Ectodermal cell (in vitro differentiated cells): Measurements from ENCODE around the gene SCGB1A1.

Experiments
- H3K27ac ChIP-seq: 2 replicates; pipeline ENCODE4 v1.7.0; 2013; ENCODE audit warnings: mild to moderate bottlenecking, low read depth, low read length; ENCODE audit not compliant: insufficient read depth, poor library complexity, severe bottlenecking
- H3K27me3 ChIP-seq: 2 replicates; pipeline ENCODE4 v1.7.0; 2013; ENCODE audit warnings: mild to moderate bottlenecking, low read length; ENCODE audit not compliant: insufficient read depth, control insufficient read depth, poor library complexity, severe bottlenecking
- H3K36me3 ChIP-seq: one replicate; pipeline ENCODE4 v1.7.0; 2013; ENCODE audit warnings: low read length; ENCODE audit not compliant: control insufficient read depth, insufficient read depth
- H3K4me1 ChIP-seq: one replicate; pipeline ENCODE4 v1.7.0; 2013; ENCODE audit warnings: low read length; ENCODE audit not compliant: control insufficient read depth, insufficient read depth
- H3K4me3 ChIP-seq: 2 replicates; pipeline ENCODE4 v1.7.0; 2013; ENCODE audit warnings: low read depth, low read length, control low read depth; ENCODE audit not compliant: insufficient read depth
- H3K9me3 ChIP-seq: 2 replicates; pipeline ENCODE4 v1.7.0; 2013; ENCODE audit warnings: mild to moderate bottlenecking, low read length, moderate library complexity; ENCODE audit not compliant: control insufficient read depth
- WGBS, 2 experiments: methylation state at CpG; one replicate each; pipeline ENCODE4 v1.1.7; 2013; ENCODE audit warnings: missing lambda C conversion rate in 2 of 2; 5-methylcytosine and 5-hydroxymethylcytosine counted together

SCGB1A1 gene

GRCh38 chr11:62398011-62398994, 20.5 kb upstream of the SCGB1A1 start:
- Histone ChIP-seq H3K9me3 (no peaks in the 10 kb centered on the region), H3K27me3 (no peaks in the 10 kb centered on the region), H3K27ac (no peak overlapping the region), H3K36me3 (no peaks in the 10 kb centered on the region), H3K4me1 (peaks cover 24% of the 10 kb centered on the region), H3K4me3 (no peak overlapping the region)
- 67 to 69% methylated on average over 22 of the region's 22 CpGs for WGBS, 2 experiments

GRCh38 chr11:62399172-62399877, 19.5 kb upstream of the SCGB1A1 start:
- no peak overlapping the region for H3K4me3 ChIP-seq
- peaks cover 24% of the 10 kb centered on the region for H3K4me1 ChIP-seq
- no peak overlapping the region for H3K27ac ChIP-seq
- 82 to 84% methylated on average over 10 of the region's 10 CpGs for WGBS, 2 experiments
- H3K9me3 ChIP-seq: no peaks in the 10 kb centered on the region
- no peaks in the 10 kb centered on the region for H3K27me3 ChIP-seq
- no peaks in the 10 kb centered on the region for H3K36me3 ChIP-seq

GRCh38 chr11:62399878-62400266, 19.0 kb upstream of the SCGB1A1 start:
- Histone ChIP-seq H3K4me1 (peaks cover 24% of the 10 kb centered on the region), H3K9me3 (no peaks in the 10 kb centered on the region), H3K27ac (no peak overlapping the region), H3K36me3 (no peaks in the 10 kb centered on the region), H3K27me3 (no peaks in the 10 kb centered on the region), H3K4me3 (no peak overlapping the region)
- 75 to 78% methylated on average over 7 of the region's 7 CpGs for WGBS, 2 experiments

GRCh38 chr11:62400281-62400680, 18.6 kb upstream of the SCGB1A1 start:
- Histone ChIP-seq H3K4me3 (no peak overlapping the region), H3K4me1 (peaks cover 22% of the 10 kb centered on the region), H3K27ac (no peak overlapping the region), H3K27me3 (no peaks in the 10 kb centered on the region), H3K36me3 (no peaks in the 10 kb centered on the region), H3K9me3 (no peaks in the 10 kb centered on the region)
- 93 to 97% methylated on average over 6 of the region's 6 CpGs for whole genome bisulfite sequencing, 2 experiments

GRCh38 chr11:62400760-62401159, 18.1 kb upstream of the SCGB1A1 start:
- H3K27me3 ChIP-seq: no peaks in the 10 kb centered on the region
- H3K4me3 ChIP-seq: no peak overlapping the region
- no peaks in the 10 kb centered on the region for H3K9me3 ChIP-seq
- WGBS, 2 experiments: 87 to 90% methylated on average over 9 of the region's 9 CpGs
- no peak overlapping the region for H3K27ac ChIP-seq
- no peaks in the 10 kb centered on the region for H3K36me3 ChIP-seq
- H3K4me1 ChIP-seq: peaks cover 20% of the 10 kb centered on the region

- Histone ChIP-seq H3K4me1 (peaks cover 20% of the 10 kb centered on the region), H3K4me3 (no peak overlapping the region), H3K9me3 (no peaks in the 10 kb centered on the region), H3K27me3 (no peaks in the 10 kb centered on the region), H3K27ac (no peak overlapping the region), H3K36me3 (no peaks in the 10 kb centered on the region)
- WGBS, 2 experiments: 91 to 96% methylated on average over 5 of the region's 5 CpGs
These were observed 17.5 kb upstream of the SCGB1A1 start for GRCh38 chr11:62401356-62401755.

GRCh38 chr11:62401811-62402210, 17.0 kb upstream of the SCGB1A1 start:
- Histone ChIP-seq H3K9me3 (no peaks in the 10 kb centered on the region), H3K36me3 (no peaks in the 10 kb centered on the region), H3K4me1 (peaks cover 20% of the 10 kb centered on the region), H3K4me3 (no peak overlapping the region), H3K27me3 (no peaks in the 10 kb centered on the region), H3K27ac (no peak overlapping the region)
- 77 to 79% methylated on average over 7 of the region's 7 CpGs for WGBS, 2 experiments

GRCh38 chr11:62402226-62402959, 16.4 kb upstream of the SCGB1A1 start:
- WGBS, 2 experiments: 84 to 86% methylated on average over 15 of the region's 15 CpGs
- Histone ChIP-seq H3K4me3 (no peak overlapping the region), H3K27ac (no peak overlapping the region), H3K36me3 (no peaks in the 10 kb centered on the region), H3K27me3 (no peaks in the 10 kb centered on the region), H3K9me3 (no peaks in the 10 kb centered on the region), H3K4me1 (peaks cover 20% of the 10 kb centered on the region)

GRCh38 chr11:62402960-62403730, 15.7 kb upstream of the SCGB1A1 start:
- WGBS, 2 experiments: 89 to 93% methylated on average over 12 of the region's 12 CpGs
- H3K27ac ChIP-seq: no peak overlapping the region

More at GRCh38 chr11:62402960-62403730, 15.7 kb upstream of the SCGB1A1 start:
- Histone ChIP-seq H3K27me3 (no peaks in the 10 kb centered on the region), H3K9me3 (no peaks in the 10 kb centered on the region), H3K4me3 (no peak overlapping the region), H3K4me1 (peaks cover 18% of the 10 kb centered on the region), H3K36me3 (no peaks in the 10 kb centered on the region)
